ENCODE measurements around the gene C9orf152.
"Not testable (repeated sequence)": the region's sequence is repeated elsewhere in the genome, so short reads cannot be mapped to it uniquely, and the experiment has no call there.

The C9orf152 gene

DNA sequence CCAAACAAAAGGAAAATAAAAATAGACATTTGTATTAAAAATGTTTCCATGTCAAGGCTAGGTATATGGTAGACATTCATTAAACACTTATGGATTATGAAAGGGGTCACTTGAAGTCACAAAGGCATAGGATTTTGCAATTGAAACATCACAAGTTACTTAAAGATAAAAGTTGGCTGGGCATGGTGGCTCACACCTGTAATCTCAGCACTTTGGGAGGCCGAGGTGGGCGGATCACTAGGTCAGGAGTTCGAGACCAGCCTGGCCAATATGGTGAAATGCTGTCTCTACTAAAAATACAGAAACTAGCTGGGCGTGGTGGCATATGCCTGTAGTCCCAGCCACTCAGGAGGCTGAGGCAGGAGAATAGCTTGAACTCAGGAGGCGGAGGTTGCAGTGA lies 43.8 kb upstream of the C9orf152 start:
- not testable (repeated sequence) for ATAC-seq

DNA sequence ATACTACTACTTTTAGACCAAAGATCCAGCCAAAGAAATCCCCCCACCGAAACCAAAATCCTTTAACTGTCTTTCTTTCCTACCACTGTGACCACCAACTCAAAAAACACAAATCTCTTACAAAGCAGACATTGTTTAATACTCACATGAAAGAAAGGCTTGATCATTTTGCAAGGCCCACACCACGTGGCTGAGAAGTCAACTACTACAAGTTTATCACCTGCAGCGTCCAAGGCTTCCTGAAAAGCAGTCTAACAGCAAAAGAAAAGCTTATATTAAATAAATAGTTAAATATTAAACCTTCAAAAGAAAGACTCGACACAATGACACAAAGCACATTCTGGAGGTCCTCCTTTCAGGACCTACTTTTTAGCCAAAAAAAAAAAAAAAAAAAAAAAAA lies 43.3 kb upstream of the C9orf152 start:
- no peak for ATAC-seq
- TF ChIP-seq ARNTL (CRISPR knock-in tag; IDR thresholded peaks at IDR 0.05; ENCODE audit: borderline replicate concordance, low read depth), result no peak
- TF ChIP-seq, protein P1, sequence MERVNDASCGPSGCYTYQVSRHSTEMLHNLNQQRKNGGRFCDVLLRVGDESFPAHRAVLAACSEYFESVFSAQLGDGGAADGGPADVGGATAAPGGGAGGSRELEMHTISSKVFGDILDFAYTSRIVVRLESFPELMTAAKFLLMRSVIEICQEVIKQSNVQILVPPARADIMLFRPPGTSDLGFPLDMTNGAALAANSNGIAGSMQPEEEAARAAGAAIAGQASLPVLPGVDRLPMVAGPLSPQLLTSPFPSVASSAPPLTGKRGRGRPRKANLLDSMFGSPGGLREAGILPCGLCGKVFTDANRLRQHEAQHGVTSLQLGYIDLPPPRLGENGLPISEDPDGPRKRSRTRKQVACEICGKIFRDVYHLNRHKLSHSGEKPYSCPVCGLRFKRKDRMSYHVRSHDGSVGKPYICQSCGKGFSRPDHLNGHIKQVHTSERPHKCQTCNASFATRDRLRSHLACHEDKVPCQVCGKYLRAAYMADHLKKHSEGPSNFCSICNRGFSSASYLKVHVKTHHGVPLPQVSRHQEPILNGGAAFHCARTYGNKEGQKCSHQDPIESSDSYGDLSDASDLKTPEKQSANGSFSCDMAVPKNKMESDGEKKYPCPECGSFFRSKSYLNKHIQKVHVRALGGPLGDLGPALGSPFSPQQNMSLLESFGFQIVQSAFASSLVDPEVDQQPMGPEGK (CRISPR knock-in tag; IDR thresholded peaks at IDR 0.05; ENCODE audit: borderline replicate concordance), result no peak

DNA sequence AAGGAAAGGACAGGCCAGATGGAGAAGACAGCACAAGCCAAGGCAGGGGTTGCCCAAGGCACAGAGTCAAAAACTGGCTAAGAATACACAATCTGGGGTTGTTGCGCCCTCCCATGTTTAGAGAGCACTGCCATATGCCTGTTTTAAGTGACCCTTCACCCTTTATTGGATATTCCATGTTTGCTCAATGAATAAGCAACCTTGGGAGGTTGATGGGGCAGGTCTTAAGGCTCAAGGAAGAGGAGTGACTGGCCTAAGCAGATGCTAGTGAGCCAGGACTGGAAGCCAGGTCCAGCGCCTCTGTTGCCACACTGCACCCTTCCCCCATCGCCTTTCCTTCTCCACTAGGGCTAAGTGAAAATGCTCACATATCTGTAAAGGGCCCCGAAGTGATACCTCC lies 41.6 kb upstream of the C9orf152 start:
- TF ChIP-seq TOX (CRISPR knock-in tag; IDR thresholded peaks at IDR 0.05; ENCODE audit: borderline replicate concordance), result no peak
- no peak for ATAC-seq

DNA sequence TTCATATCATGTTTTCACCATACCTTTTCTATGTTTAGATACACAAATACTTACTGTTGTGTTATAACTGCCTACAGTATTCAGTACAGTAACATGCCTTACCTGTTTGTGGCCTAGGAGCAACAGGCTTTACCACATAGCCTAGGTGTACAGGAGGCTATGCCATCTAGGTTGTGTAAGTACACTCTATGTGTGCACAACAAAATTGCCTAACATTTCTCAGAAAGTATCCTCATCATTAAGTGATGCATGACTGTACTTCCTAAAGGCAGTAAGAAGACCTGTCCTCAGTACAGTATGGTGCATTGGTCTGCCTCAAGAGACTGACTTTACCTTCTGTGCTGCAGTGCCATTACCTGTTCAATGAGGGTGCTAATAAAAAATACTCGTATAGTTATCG lies 40.4 kb upstream of the C9orf152 start:
- TF ChIP-seq, protein P1 (CRISPR knock-in tag; IDR thresholded peaks at IDR 0.05; ENCODE audit: borderline replicate concordance), result no peak
- TF ChIP-seq GLIS3 (CRISPR knock-in tag; IDR thresholded peaks at IDR 0.05), result no peak
- ATAC-seq, result no peak

DNA sequence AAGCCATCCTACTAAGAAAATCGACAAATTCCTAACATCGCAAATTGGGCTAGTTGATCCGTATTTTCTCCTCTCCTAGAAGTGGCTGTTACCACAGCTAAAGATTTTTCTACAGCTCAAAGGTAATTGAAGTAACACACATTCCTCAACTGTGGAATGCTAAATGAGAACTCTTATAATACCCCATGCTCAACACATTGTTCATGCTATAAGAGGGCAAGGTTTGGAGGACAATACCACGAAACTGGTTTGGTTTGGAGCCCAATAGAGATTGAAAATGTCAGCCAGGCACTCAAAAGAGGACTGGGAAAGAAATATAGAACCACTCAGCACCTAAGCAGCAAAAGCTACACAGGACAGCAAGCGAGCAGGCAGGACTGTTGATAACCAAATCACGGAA lies 38.3 kb upstream of the C9orf152 start:
- no peak for ATAC-seq
- no peak for TF ChIP-seq ARNTL (CRISPR knock-in tag; IDR thresholded peaks at IDR 0.05; ENCODE audit: borderline replicate concordance, low read depth)
- TF ChIP-seq ZNF70 (CRISPR knock-in tag; IDR thresholded peaks at IDR 0.05), result no peak
- TF ChIP-seq GLIS3 (CRISPR knock-in tag; IDR thresholded peaks at IDR 0.05), result no peak
- TF ChIP-seq TOX (CRISPR knock-in tag; IDR thresholded peaks at IDR 0.05; ENCODE audit: borderline replicate concordance), result no peak
- no peak for TF ChIP-seq SNAI2 (CRISPR knock-in tag; IDR thresholded peaks at IDR 0.05)
- no peak for TF ChIP-seq CSDC2 (CRISPR knock-in tag; IDR thresholded peaks at IDR 0.05)
- TF ChIP-seq, protein P2, sequence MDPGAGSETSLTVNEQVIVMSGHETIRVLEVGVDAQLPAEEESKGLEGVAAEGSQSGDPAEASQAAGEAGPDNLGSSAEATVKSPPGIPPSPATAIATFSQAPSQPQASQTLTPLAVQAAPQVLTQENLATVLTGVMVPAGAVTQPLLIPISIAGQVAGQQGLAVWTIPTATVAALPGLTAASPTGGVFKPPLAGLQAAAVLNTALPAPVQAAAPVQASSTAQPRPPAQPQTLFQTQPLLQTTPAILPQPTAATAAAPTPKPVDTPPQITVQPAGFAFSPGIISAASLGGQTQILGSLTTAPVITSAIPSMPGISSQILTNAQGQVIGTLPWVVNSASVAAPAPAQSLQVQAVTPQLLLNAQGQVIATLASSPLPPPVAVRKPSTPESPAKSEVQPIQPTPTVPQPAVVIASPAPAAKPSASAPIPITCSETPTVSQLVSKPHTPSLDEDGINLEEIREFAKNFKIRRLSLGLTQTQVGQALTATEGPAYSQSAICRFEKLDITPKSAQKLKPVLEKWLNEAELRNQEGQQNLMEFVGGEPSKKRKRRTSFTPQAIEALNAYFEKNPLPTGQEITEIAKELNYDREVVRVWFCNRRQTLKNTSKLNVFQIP (CRISPR knock-in tag; IDR thresholded peaks at IDR 0.05; ENCODE audit: borderline replicate concordance, low read depth), result no peak
- TF ChIP-seq, protein P3, sequence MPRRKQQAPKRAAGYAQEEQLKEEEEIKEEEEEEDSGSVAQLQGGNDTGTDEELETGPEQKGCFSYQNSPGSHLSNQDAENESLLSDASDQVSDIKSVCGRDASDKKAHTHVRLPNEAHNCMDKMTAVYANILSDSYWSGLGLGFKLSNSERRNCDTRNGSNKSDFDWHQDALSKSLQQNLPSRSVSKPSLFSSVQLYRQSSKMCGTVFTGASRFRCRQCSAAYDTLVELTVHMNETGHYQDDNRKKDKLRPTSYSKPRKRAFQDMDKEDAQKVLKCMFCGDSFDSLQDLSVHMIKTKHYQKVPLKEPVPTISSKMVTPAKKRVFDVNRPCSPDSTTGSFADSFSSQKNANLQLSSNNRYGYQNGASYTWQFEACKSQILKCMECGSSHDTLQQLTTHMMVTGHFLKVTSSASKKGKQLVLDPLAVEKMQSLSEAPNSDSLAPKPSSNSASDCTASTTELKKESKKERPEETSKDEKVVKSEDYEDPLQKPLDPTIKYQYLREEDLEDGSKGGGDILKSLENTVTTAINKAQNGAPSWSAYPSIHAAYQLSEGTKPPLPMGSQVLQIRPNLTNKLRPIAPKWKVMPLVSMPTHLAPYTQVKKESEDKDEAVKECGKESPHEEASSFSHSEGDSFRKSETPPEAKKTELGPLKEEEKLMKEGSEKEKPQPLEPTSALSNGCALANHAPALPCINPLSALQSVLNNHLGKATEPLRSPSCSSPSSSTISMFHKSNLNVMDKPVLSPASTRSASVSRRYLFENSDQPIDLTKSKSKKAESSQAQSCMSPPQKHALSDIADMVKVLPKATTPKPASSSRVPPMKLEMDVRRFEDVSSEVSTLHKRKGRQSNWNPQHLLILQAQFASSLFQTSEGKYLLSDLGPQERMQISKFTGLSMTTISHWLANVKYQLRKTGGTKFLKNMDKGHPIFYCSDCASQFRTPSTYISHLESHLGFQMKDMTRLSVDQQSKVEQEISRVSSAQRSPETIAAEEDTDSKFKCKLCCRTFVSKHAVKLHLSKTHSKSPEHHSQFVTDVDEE (CRISPR knock-in tag; IDR thresholded peaks at IDR 0.05), result no peak
- no peak for TF ChIP-seq ZC3H10 (CRISPR knock-in tag; IDR thresholded peaks at IDR 0.05)
- no peak for TF ChIP-seq RARB (CRISPR knock-in tag; IDR thresholded peaks at IDR 0.05)
- TF ChIP-seq PPARA (CRISPR knock-in tag; IDR thresholded peaks at IDR 0.05; ENCODE audit: borderline replicate concordance), result no peak
- TF ChIP-seq ZNF8 (CRISPR knock-in tag; IDR thresholded peaks at IDR 0.05), result no peak
- TF ChIP-seq ESRRG (CRISPR knock-in tag; IDR thresholded peaks at IDR 0.05), result no peak
- TF ChIP-seq ISL1 (CRISPR knock-in tag; IDR thresholded peaks at IDR 0.05), result no peak

DNA sequence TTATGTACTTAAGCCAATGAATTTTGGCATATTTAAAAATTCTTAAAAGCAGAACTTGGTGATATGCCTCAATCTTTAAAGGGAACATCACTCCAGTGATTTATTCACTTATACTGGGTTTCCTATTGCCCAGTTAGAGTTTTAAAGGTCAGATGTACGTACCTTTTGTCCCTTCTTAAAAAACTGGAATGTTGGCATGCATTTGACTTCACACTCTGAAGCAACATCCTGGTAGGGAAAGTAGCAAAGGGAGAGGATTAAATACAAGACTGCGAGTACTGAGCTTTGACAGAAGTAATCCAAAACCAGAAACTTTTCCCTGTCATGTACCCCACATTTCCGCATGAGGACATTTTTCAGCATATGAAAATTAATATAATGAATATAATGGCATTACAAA lies 36.7 kb upstream of the C9orf152 start:
- ATAC-seq, result no peak
- no peak for TF ChIP-seq GLIS3 (CRISPR knock-in tag; IDR thresholded peaks at IDR 0.05)
- no peak for TF ChIP-seq TOX (CRISPR knock-in tag; IDR thresholded peaks at IDR 0.05; ENCODE audit: borderline replicate concordance)
- no peak for TF ChIP-seq ZNF70 (CRISPR knock-in tag; IDR thresholded peaks at IDR 0.05)
- TF ChIP-seq, protein P3 (CRISPR knock-in tag; IDR thresholded peaks at IDR 0.05), result no peak
- TF ChIP-seq ZNF8 (CRISPR knock-in tag; IDR thresholded peaks at IDR 0.05), result no peak
- TF ChIP-seq ARNTL (CRISPR knock-in tag; IDR thresholded peaks at IDR 0.05; ENCODE audit: borderline replicate concordance, low read depth), result no peak
- TF ChIP-seq, protein P2 (CRISPR knock-in tag; IDR thresholded peaks at IDR 0.05; ENCODE audit: borderline replicate concordance, low read depth), result no peak
- no peak for TF ChIP-seq RARB (CRISPR knock-in tag; IDR thresholded peaks at IDR 0.05)
- TF ChIP-seq, protein P4, sequence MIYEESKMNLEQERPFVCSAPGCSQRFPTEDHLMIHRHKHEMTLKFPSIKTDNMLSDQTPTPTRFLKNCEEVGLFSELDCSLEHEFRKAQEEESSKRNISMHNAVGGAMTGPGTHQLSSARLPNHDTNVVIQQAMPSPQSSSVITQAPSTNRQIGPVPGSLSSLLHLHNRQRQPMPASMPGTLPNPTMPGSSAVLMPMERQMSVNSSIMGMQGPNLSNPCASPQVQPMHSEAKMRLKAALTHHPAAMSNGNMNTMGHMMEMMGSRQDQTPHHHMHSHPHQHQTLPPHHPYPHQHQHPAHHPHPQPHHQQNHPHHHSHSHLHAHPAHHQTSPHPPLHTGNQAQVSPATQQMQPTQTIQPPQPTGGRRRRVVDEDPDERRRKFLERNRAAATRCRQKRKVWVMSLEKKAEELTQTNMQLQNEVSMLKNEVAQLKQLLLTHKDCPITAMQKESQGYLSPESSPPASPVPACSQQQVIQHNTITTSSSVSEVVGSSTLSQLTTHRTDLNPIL (CRISPR knock-in tag; IDR thresholded peaks at IDR 0.05; ENCODE audit: low read depth), result no peak
- no peak for TF ChIP-seq BACH2 (CRISPR knock-in tag; IDR thresholded peaks at IDR 0.05; ENCODE audit: borderline replicate concordance)
- TF ChIP-seq PPARA (CRISPR knock-in tag; IDR thresholded peaks at IDR 0.05; ENCODE audit: borderline replicate concordance), result no peak
- no peak for TF ChIP-seq ZC3H10 (CRISPR knock-in tag; IDR thresholded peaks at IDR 0.05)

Measured in SK-N-SH treated with all-trans-retinoic acid at 6 μM for 48 hours (cell line).